Measurements from ENCODE around the gene VPS16. TPM values are rescaled to one million over a fixed set of nuclear protein-coding genes. Genes with fewer than 3 reads are reported as not detected.

VPS16 gene
- total and polyA plus RNA-seq, 8 donors, result 19.2 to 93.4 (median 23.8) TPM

- H3K27ac ChIP-seq, result no peak overlapping the region
- DNase-seq (no peak), FAIRE-seq (no peak), ATAC-seq (no peak)
- intact Hi-C loops (cut with DNase I), result no loop called here
- H3K4me3 ChIP-seq, result no peak overlapping the region
- no peaks in the 10 kb centered on the region for H3K36me3 ChIP-seq
- WGBS, 2 donors, result 87 to 100% methylated on average over 1 of the region's 1 CpG
- no peaks in the 10 kb centered on the region for H3K4me1 ChIP-seq
- H3K27me3 ChIP-seq, result peaks cover 0 to 11% (median 0%) of the 10 kb centered on the region in 4 donors
- H3K9me3 ChIP-seq, result no peaks in the 10 kb centered on the region
- no peak for TF ChIP-seq CTCF (IDR thresholded peaks at IDR 0.05)
Observed at GRCh38 chr20:2814076-2814475, 26.5 kb upstream of the VPS16 start.

GRCh38 chr20:2814587-2815051 lies 25.9 kb upstream of the VPS16 start, which contains the start of gene C20orf141:
TSS of gene C20orf141 (plus strand) at chr20:2814987. CDS start at chr20:2815185, 198 bp downstream.
- Histone ChIP-seq H3K27ac (no peak within 1 kb of the TSS), H3K4me3 (no peak within 1 kb of the TSS), H3K4me1 (no peaks in the 10 kb centered on the region), H3K9me3 (no peaks in the 10 kb centered on the region), H3K36me3 (no peaks in the 10 kb centered on the region), H3K27me3 (peaks cover 0 to 11% (median 0%) of the 10 kb centered on the region in 4 donors)
- no peak for TF ChIP-seq CTCF (IDR thresholded peaks at IDR 0.05)
- FAIRE-seq, result no peak
- DNase-seq, result peak in 1 of 6 donors; percentile 45
- 44 to 48% methylated on average over 4 to 5 of the region's 5 CpGs for WGBS, 2 donors
- intact Hi-C loops (cut with DNase I), result no loop called here
- peak in 3 of 4 donors; percentile 34 to 69 (median 51) for ATAC-seq

- Histone ChIP-seq H3K9me3 (no peaks in the 10 kb centered on the region), H3K27me3 (peaks cover 0 to 11% (median 0%) of the 10 kb centered on the region in 4 donors), H3K4me1 (no peaks in the 10 kb centered on the region), H3K27ac (no peak overlapping the region), H3K4me3 (no peak overlapping the region), H3K36me3 (no peaks in the 10 kb centered on the region)
- intact Hi-C loops (cut with DNase I), result no loop called here
- TF ChIP-seq CTCF (IDR thresholded peaks at IDR 0.05), result no peak
- FAIRE-seq, result no peak
- peak in 1 of 6 donors; percentile 42 for DNase-seq
- no peak for ATAC-seq
- 85 to 88% methylated on average over 8 of the region's 8 CpGs for WGBS, 2 donors
Observed at GRCh38 chr20:2815242-2815900, 25.2 kb upstream of the VPS16 start.

- Histone ChIP-seq H3K9me3 (no peaks in the 10 kb centered on the region), H3K36me3 (no peaks in the 10 kb centered on the region), H3K4me3 (no peak within 1 kb of the TSS), H3K27me3 (peaks cover 0 to 11% (median 0%) of the 10 kb centered on the region in 4 donors), H3K4me1 (no peaks in the 10 kb centered on the region), H3K27ac (no peak within 1 kb of the TSS)
- ATAC-seq (no peak), DNase-seq (peak in 1 of 6 donors; percentile 45), FAIRE-seq (no peak)
- WGBS, 2 donors, result 59 to 73% methylated on average over 10 of the region's 10 CpGs
- TF ChIP-seq CTCF (IDR thresholded peaks at IDR 0.05), result no peak
- intact Hi-C loops (cut with DNase I), result no loop called here
Observed at GRCh38 chr20:2816030-2816582, 24.4 kb upstream of the VPS16 start, which contains the start of gene TMEM239. TSS of gene TMEM239 (plus strand) at chr20:2816364. CDS start at chr20:2816555, 191 bp downstream.

Data from pancreas (tissue), 10 donors.